Kidney tubule cell (primary cell): ENCODE data around the gene MYZAP.
A peak's percentile ranks its signal among the peaks of the same experiment; 100 is the strongest.

Experiments used
- DNase-seq: peaks from one replicate; pipeline ENCODE4 v3.0.0-alpha.2; 2018; ENCODE audit warnings: low spot score

Gene MYZAP

GRCh38 chr15:57563416-57563815 lies 28.3 kb upstream of the MYZAP start:
- DNase-seq = no peak

- no peak for DNase-seq
Observed at GRCh38 chr15:57565311-57565710, 26.4 kb upstream of the MYZAP start.

GRCh38 chr15:57566834-57567233 lies 24.9 kb upstream of the MYZAP start:
- DNase-seq = no peak

DNA sequence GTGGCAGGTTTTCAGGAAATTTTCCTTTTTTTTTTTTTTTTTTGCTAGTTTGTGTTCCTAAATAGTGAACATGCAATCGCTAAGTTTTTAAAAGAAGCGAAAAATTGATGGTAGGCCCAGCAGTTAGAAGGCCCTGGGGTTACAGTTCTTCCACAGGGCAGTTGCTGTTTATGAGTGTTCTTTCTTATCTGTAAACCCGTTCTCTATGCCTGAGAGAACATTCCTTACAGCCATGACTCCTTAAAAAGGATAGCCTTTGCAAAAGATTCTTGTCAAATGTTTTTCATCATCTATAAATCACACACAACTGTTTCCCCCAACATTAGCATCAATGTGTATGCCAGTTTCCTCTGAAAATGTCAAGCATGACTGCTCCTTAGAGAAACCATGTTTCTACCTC lies 23.8 kb upstream of the MYZAP start:
- peak; percentile 23 for DNase-seq

DNA sequence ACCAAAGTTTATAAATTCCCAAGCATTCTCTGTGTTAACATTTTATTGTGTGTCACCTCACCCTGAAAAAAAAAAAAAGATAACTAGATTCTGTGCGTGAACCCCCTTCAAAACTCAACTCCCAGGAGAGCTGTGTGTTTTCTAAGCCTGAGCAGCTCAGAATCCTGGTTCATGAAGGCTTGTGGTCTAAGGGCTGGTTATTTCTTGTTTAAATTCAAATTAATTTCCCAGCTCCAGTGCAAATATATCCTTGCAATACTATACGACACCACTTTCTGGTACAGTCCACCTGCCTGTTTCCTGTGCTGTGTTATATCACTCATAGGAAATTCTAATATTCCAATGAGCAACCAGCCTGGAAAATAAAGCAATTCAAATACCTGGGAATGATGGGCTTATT lies 23.4 kb upstream of the MYZAP start:
- no peak for DNase-seq

- DNase-seq = no peak
Observed at GRCh38 chr15:57570340-57570739, 21.4 kb upstream of the MYZAP start.

DNA sequence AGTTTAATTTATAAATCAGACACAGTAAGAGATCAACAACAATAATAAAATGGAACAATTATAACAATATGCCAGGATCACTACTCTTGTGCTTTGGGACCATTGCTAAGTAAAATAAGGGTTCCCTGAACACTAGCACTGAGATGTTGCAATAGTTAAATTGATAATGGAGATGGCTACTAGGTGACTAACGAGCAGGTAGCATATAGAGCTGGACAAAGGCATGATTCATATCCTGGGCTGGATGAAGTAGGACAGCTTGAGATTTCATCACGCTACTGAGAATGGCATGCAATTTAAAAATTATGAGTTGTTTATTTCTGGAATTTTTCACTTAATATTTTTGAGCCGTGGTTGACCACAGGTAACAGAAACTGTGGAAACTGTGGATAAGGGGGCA lies 20.7 kb upstream of the MYZAP start:
- DNase-seq = peak; percentile 78

DNA sequence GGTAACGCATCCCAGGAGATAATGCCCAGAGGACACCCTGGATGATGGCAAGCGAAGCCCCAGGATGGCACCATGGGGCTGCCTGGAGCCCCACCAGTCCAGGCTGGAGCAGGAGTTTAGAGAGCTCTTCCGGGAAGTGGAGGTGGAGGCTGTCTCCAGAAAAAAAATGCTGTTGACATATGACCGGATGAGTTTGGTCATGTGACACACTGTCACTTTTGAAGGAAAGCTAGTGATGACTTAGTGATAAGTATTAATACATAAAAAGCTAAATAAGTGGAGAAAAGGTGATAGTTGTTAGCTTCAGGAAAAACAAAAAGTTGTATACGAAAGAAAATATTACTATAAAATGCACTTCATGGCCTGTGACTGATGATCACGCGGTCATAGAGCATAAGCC lies 20.0 kb upstream of the MYZAP start:
- DNase-seq = no peak

GRCh38 chr15:57572468-57572867 lies 19.2 kb upstream of the MYZAP start:
- DNase-seq = no peak

- DNase-seq = no peak
Observed at GRCh38 chr15:57573151-57573550, 18.6 kb upstream of the MYZAP start.

GRCh38 chr15:57575363-57575762 lies 16.3 kb upstream of the MYZAP start:
- no peak for DNase-seq

- DNase-seq = no peak
Observed at GRCh38 chr15:57578288-57578900, 13.3 kb upstream of the MYZAP start.

GRCh38 chr15:57580428-57580827 lies 11.3 kb upstream of the MYZAP start:
- DNase-seq = no peak

DNA sequence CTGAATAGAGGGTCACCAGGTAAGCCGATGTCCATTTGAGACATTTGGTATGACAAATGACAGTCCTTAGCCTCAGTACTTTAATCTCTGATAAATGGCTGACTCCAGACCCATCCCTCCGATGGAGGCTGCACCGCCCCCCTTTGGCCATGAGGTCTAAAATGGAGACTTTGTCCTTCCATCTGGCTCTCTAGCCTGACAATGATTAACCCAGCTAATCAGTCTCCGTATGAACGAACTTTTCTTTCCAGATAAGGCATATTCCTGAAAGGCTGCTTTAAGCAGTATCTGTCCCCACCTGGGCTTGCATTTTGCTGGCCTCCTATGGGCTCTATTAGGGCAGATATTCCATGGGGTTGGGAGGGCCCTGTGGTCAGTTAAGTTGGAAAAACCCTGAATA lies 10.8 kb upstream of the MYZAP start:
- no peak for DNase-seq

DNA sequence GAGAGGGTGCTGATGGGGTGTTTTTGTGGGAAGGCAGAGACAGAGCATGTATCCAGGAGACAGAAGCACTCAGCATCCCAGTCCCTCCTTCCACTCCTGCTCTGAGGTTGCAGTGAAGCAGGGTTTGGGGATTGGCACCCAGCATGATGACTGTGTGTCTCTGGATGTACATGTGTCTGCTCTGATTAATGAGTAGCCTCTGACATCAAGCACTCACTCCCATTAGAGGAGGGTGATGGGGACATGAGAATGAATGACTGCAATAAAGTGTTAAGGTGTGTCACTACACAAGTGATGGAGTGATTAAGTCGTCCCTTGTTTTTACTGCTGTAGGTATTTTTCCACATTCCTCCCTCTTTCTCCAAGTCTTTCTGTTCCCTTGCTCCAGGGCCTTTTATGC lies 9.6 kb upstream of the MYZAP start:
- no peak for DNase-seq

DNA sequence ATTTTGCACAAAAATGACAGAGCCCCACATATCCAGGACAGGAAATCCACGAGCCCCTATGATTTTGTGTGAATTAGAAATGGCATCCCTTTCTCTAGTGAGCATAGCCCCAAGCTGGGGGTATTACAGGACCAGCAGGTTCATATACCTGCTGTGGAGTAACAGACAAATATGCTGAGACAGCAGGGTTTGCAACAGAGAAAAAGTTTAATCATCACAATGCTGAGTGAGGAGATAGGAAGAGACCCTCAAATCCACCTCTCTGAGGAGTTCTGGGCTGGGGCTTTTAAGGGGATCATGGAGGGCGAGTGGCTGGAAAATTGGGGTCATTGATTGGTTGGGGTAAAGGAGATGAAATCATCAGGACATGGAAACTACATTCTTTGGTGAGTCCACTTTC lies 8.4 kb upstream of the MYZAP start:
- no peak for DNase-seq

- DNase-seq = no peak
Observed at GRCh38 chr15:57583720-57584119, 8.0 kb upstream of the MYZAP start.

DNA sequence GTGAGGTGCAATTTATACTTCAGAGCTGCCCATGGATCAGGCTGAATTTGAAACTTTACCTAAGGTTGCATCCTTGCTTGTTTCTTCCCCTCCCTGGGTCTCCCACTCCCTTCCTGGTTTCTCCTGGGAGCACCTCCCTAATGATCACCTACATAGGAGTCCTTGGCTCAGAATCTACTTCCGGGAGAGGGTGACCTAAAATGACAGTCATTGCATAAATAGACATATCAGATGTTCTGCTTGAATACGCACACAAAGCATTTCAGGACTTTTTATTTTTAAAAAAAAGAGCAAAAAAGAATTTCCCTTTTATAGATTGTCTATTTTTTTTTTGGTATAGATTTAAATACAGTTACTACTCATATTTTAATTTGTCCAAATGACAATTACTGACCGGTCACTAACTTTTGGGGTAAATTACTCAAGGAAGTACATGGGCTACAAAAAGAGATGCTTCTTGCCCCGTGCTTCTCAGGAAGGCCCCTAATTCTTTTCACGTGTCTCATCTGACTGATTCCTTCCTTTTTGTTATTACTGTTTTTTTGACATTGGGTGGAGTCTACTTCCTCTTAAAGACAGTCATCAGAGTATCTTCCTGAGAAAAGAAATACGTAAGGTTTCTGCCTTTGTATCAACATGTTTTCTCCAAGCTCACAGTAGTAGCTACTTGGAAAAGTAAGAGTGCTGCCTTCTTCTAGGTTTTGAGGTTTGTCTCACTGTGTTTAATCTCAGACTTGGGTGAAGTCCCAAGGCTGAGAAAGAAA lies 4.9 kb upstream of the MYZAP start:
- DNase-seq = no peak

- DNase-seq = no peak
Observed at GRCh38 chr15:57589281-57589680, 2.4 kb upstream of the MYZAP start.

DNA sequence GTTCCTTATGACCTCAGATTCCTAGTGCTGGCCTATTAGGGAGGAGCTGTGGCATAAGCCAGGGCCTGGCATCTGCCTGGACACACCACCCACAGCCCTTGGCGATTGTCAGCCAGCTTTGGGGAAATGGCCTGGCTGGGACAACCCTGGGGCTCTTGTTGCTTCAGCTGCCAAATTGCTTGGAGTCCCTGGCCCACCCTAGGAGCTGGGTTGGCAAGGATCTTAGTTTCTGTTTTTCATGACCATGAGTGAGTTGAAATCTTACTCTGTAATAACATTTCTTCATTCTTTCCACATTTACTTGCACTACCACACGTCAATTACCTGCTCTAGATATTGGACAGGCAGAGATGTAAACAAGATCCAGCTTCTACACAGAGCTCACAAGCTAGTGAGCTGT lies 1.9 kb upstream of the MYZAP start:
- no peak for DNase-seq

DNA sequence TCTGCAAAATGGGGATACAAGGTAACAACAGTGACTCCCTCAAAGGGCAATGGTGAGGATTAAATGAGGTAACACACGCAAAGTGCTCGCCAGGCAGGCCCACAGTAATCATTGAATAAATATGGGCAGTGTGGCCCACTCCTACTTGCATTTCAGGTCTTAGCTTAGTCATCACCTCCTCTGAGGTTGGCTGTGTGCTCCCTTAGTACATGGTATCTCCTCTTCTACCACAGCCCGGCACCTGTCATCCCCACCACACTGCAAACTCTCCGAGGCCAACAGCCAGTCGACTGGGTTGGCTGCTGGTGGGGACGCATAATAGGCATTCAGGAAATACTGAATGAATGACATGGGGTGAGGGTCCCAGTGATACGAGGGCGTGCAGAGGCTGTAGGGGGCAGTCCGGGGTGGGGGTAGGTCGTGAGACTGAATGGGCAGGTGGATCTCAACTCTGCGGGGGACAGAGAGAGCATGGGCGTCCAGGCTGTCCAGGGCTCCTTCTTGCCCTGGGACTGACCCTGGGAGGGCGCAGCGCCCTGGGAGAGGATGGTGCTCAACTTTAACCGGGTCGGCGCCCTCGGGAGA lies 375 bp upstream of the MYZAP start:
- no peak for DNase-seq

- DNase-seq = no peak
Observed at GRCh38 chr15:57592426-57592825, 722 bp downstream of the MYZAP start.

GRCh38 chr15:57592836-57593420 lies 1.2 kb downstream of the MYZAP start:
- no peak for DNase-seq
